HUES6 (cell line): ENCODE measurements around the gene HES1.
"Not testable (repeated sequence)": the region's sequence is repeated elsewhere in the genome, so short reads cannot be mapped to it uniquely, and the experiment has no call there.

Source experiments
- H3K27ac ChIP-seq: 2 replicates; pipeline ENCODE4 v1.7.0; 2013; ENCODE audit warnings: low read depth, mild to moderate bottlenecking, low read length, inconsistent platforms
- H3K27me3 ChIP-seq: 2 replicates; pipeline ENCODE4 v1.6.1; 2013; ENCODE audit warnings: low read length; ENCODE audit not compliant: control insufficient read depth, insufficient read depth
- H3K36me3 ChIP-seq: 2 replicates; pipeline ENCODE4 v1.6.1; 2013; ENCODE audit warnings: low read length; ENCODE audit not compliant: control insufficient read depth, insufficient read depth
- H3K4me1 ChIP-seq: 2 replicates; pipeline ENCODE4 v1.6.1; 2013; ENCODE audit warnings: low read length; ENCODE audit not compliant: control insufficient read depth, insufficient read depth
- H3K4me3 ChIP-seq: 2 replicates; pipeline ENCODE4 v1.5.1; 2013; ENCODE audit warnings: low read depth, low read length
- H3K9ac ChIP-seq: one replicate; pipeline ENCODE4 v1.6.1; 2013; ENCODE audit warnings: mild to moderate bottlenecking, low read length
- H3K9me3 ChIP-seq: 2 replicates; pipeline ENCODE4 v1.6.1; 2013; ENCODE audit warnings: low read depth, low read length; ENCODE audit not compliant: control insufficient read depth, insufficient read depth

The HES1 gene

GRCh38 chr3:194118920-194119319 is 17.0 kb upstream of the HES1 start:
- Histone ChIP-seq H3K27ac (no peak overlapping the region), H3K4me1 (0 out of 2 replicates have a peak, but pooled peaks cover 4% of the 10 kb centered on the region), H3K9ac (no peak overlapping the region), H3K27me3 (peaks cover 4% of the 10 kb centered on the region; the same call in 1 of the 2 replicates), H3K4me3 (no peak overlapping the region), H3K36me3 (no peaks in the 10 kb centered on the region), H3K9me3 (no peaks in the 10 kb centered on the region)

GRCh38 chr3:194119831-194120590 is 15.9 kb upstream of the HES1 start:
- H3K27ac ChIP-seq: no peak overlapping the region
- H3K36me3 ChIP-seq: no peaks in the 10 kb centered on the region
- H3K9me3 ChIP-seq: no peaks in the 10 kb centered on the region
- 0 out of 2 replicates have a peak, but pooled peaks cover 4% of the 10 kb centered on the region for H3K4me1 ChIP-seq
- no peak overlapping the region for H3K4me3 ChIP-seq
- no peak overlapping the region for H3K9ac ChIP-seq
- peaks cover 4% of the 10 kb centered on the region; the same call in 1 of the 2 replicates for H3K27me3 ChIP-seq

- Histone ChIP-seq H3K27me3 (peaks cover 4% of the 10 kb centered on the region; the same call in 1 of the 2 replicates), H3K9me3 (no peaks in the 10 kb centered on the region), H3K4me3 (no peak overlapping the region), H3K27ac (no peak overlapping the region), H3K9ac (no peak overlapping the region), H3K4me1 (0 out of 2 replicates have a peak, but pooled peaks cover 4% of the 10 kb centered on the region), H3K36me3 (no peaks in the 10 kb centered on the region)
These were observed 14.9 kb upstream of the HES1 start for GRCh38 chr3:194120789-194121770.

DNA sequence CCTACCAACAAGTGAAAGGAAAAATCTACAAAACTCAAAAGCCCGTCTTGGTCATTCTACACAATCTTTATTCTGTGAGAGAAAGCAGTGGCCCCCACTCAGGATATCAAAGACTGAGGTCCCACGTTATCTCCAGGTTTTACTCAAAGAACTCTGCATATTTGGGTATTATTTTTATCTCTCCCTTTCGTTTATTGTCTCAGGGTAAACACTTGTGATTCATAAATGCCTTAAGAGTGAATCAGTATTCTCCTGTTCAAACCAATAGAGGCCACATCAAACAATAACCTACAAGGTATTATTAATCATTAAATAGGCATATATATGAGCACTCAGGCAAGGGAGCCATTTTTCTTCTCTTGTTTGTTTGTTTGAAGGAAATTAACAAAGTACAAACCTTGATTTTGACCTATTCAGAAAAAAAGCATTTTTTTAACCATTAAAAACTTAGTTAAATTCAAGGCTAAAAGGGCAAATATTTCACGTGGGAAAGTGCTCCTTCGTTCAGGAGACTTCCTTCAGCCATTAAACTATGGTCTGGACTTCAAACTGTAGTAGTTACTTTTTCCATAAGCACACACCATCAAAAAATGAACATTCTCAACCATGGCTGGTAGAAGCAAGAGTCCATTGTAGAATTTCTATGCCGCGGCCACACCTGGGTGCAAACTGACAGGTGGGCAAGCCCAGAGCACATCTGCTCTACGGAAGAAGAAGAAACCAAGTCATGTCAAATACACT is 13.9 kb upstream of the HES1 start:
- no peaks in the 10 kb centered on the region for H3K36me3 ChIP-seq
- H3K9me3 ChIP-seq: no peaks in the 10 kb centered on the region
- 0 out of 2 replicates have a peak, but pooled peaks cover 4% of the 10 kb centered on the region for H3K4me1 ChIP-seq
- H3K9ac ChIP-seq: no peak overlapping the region
- peaks cover 4% of the 10 kb centered on the region; the same call in 1 of the 2 replicates for H3K27me3 ChIP-seq
- no peak overlapping the region for H3K4me3 ChIP-seq
- H3K27ac ChIP-seq: no peak overlapping the region

DNA sequence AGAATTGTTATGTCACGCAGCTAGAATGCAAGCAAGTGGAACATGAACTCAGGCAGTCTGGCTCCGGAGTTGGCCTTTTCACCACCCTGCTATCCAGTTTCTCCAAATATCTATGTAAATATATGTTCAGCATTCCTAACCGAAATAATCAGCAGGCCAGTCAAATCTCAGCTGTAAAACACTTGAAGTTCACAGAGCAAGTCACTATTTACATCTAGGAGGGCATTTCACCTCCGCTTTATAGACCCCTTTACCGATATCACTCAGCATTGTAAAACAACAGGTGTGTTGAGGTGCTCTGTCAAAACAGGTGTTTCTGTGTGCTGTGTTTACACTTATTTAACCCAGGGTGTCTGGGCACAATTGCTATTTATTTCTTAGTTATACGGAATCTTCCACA is 12.2 kb upstream of the HES1 start:
- no peaks in the 10 kb centered on the region for H3K9me3 ChIP-seq
- H3K36me3 ChIP-seq: no peaks in the 10 kb centered on the region
- no peaks in the 10 kb centered on the region for H3K4me1 ChIP-seq
- no peak overlapping the region for H3K4me3 ChIP-seq
- no peak overlapping the region for H3K27ac ChIP-seq
- H3K27me3 ChIP-seq: peaks cover 4% of the 10 kb centered on the region; the same call in 1 of the 2 replicates
- no peak overlapping the region for H3K9ac ChIP-seq

- Histone ChIP-seq H3K9ac (no peak overlapping the region), H3K36me3 (no peaks in the 10 kb centered on the region), H3K27me3 (peaks cover 2% of the 10 kb centered on the region; the same call in 1 of the 2 replicates), H3K4me3 (no peak overlapping the region), H3K4me1 (peaks cover under 1% of the 10 kb centered on the region; the same call in 1 of the 2 replicates), H3K9me3 (no peaks in the 10 kb centered on the region), H3K27ac (no peak overlapping the region)
These were observed 11.8 kb upstream of the HES1 start for GRCh38 chr3:194124193-194124592.

GRCh38 chr3:194125442-194125841 is 10.5 kb upstream of the HES1 start:
- Histone ChIP-seq H3K4me3 (no peak overlapping the region), H3K4me1 (peaks cover 13% of the 10 kb centered on the region), H3K27ac (no peak overlapping the region), H3K9ac (no peak overlapping the region), H3K27me3 (peaks cover 5% of the 10 kb centered on the region; the same call in 1 of the 2 replicates), H3K9me3 (no peaks in the 10 kb centered on the region), H3K36me3 (no peaks in the 10 kb centered on the region)

- H3K36me3 ChIP-seq: no peaks in the 10 kb centered on the region
- peaks cover 17% of the 10 kb centered on the region for H3K27me3 ChIP-seq
- H3K4me1 ChIP-seq: peaks cover 25% of the 10 kb centered on the region
- no peak overlapping the region for H3K9ac ChIP-seq
- H3K4me3 ChIP-seq: no peak overlapping the region
- no peaks in the 10 kb centered on the region for H3K9me3 ChIP-seq
- no peak overlapping the region for H3K27ac ChIP-seq
These were observed 9.2 kb upstream of the HES1 start for GRCh38 chr3:194126790-194127189.

DNA sequence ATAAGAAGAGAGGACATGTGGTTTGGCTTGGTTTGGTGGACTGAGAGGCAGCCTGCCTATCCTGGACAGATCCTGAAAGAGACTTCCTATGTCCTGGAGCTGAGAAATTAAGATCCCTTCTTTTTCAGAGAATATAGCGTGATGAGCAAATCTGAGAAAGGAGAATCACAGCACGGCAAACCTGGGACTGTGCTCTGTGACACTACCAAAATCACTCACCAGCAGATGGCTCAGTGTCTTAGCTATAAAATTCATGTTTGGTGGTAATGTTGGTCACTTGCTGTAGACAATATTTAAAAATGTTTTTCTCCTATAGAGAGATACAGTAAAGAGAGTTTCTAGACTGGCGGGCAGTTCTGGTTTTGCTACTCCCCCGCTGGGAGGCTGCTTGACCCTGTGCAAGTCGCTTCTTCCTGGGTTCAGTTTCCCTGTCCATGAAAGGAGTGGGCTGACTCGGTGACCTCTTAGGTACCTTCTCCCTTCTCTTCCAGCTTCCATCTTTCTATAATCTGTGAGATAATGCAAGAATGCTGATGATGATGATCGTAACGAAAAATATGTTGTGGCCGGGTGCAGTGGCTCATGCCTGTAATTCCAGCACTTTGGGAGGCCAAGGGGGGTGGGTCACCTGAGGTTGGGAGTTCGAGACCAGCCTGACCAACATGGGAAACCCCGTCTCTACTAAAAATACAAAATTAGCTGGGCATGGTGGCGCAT is 7.6 kb upstream of the HES1 start:
- Histone ChIP-seq H3K36me3 (no peaks in the 10 kb centered on the region), H3K4me3 (no peak overlapping the region), H3K27me3 (peaks cover 28% of the 10 kb centered on the region), H3K9ac (no peak overlapping the region), H3K4me1 (peaks cover 41% of the 10 kb centered on the region), H3K9me3 (no peaks in the 10 kb centered on the region), H3K27ac (no peak overlapping the region)

GRCh38 chr3:194128919-194129295 is 7.0 kb upstream of the HES1 start:
- not testable (repeated sequence) for H3K36me3 ChIP-seq, H3K27ac ChIP-seq, H3K4me3 ChIP-seq, H3K9ac ChIP-seq, H3K9me3 ChIP-seq
- H3K27me3 ChIP-seq: peaks cover 32% of the 10 kb centered on the region
- peaks cover 45% of the 10 kb centered on the region for H3K4me1 ChIP-seq
